CD4-positive, alpha-beta T cell (primary cell): ENCODE results near the gene ALX3. TPM values are rescaled to one million over a fixed set of nuclear protein-coding genes. Genes with fewer than 3 reads are reported as not detected.

Experiments
- ATAC-seq: fragments of 200-7000 bp; cut with Tn5 transposase; one replicate; pipeline ENCODE4 v1.10.0; 2022; ENCODE audit warnings: mild to moderate bottlenecking; ENCODE audit not compliant: poor library complexity
- CTCF ChIA-PET: fragments of 350-600 bp; sonication (Branson Sonifier 250); formaldehyde crosslinking; loops from one replicate; lab custom pipeline; 2021; ENCODE audit warnings: antibody characterized with exemption, inconsistent platforms; lab: Charles Lee
- POLR2A ChIA-PET: fragments of 350-600 bp; sonication (Branson Sonifier 250); formaldehyde crosslinking; loops from one replicate; lab custom pipeline; 2021; ENCODE audit warnings: antibody characterized with exemption, inconsistent platforms; lab: Charles Lee
- DNase-seq, 14 experiments: peaks; one replicate each; pipeline ENCODE4 v3.0.0-alpha.2; 2013 to 2020; ENCODE audit warnings: mixed read lengths in 2 of 14
- H3K27ac ChIP-seq, 2 donors: one replicate each; pipeline versions ENCODE4 v1.5.1 to v1.7.0; 2013; ENCODE audit warnings: low read length in 2 of 2, low read depth in 1 of 2, mild to moderate bottlenecking in 1 of 2
- H3K27me3 ChIP-seq, 2 experiments: 1 replicate in 1 of 2; 2 replicates in 1 of 2; pipeline versions ENCODE4 v1.6.1 to v1.7.0; 2013; ENCODE audit warnings: low read length in 2 of 2, control low read depth in 1 of 2, mild to moderate bottlenecking in 1 of 2, moderate library complexity in 1 of 2; ENCODE audit not compliant: insufficient read depth in 2 of 2, control insufficient read depth in 1 of 2
- H3K36me3 ChIP-seq: one replicate; pipeline ENCODE4 v1.6.1; 2013; ENCODE audit warnings: low read length, control low read depth; ENCODE audit not compliant: insufficient read depth
- H3K4me1 ChIP-seq: one replicate; pipeline ENCODE4 v1.6.1; 2013; ENCODE audit warnings: low read length, control low read depth; ENCODE audit not compliant: insufficient read depth
- H3K4me3 ChIP-seq: one replicate; pipeline ENCODE4 v1.5.1; 2013; ENCODE audit warnings: mild to moderate bottlenecking, low read length, moderate library complexity
- H3K9me3 ChIP-seq, 2 experiments: 1 replicate in 1 of 2; 2 replicates in 1 of 2; pipeline versions ENCODE4 v1.6.1 to v1.7.0; 2013; ENCODE audit warnings: low read length in 2 of 2, mild to moderate bottlenecking in 2 of 2, control low read depth in 1 of 2, moderate library complexity in 1 of 2; ENCODE audit not compliant: control insufficient read depth in 1 of 2, insufficient read depth in 1 of 2
- H3K27ac Mint-ChIP-seq: one replicate; pipeline ENCODE4 v1.8.0; 2020; ENCODE audit warnings: mixed read lengths
- H3K27me3 Mint-ChIP-seq: one replicate; pipeline ENCODE4 v1.8.0; 2021; ENCODE audit warnings: mixed read lengths
- H3K36me3 Mint-ChIP-seq: one replicate; pipeline ENCODE4 v1.8.0; 2021; ENCODE audit warnings: low read depth, mixed read lengths
- H3K4me1 Mint-ChIP-seq: one replicate; pipeline ENCODE4 v1.8.0; 2021; ENCODE audit warnings: low read depth, mixed read lengths
- H3K4me3 Mint-ChIP-seq: one replicate; pipeline ENCODE4 v1.8.0; 2020; ENCODE audit warnings: mild to moderate bottlenecking, mixed read lengths
- H3K9me3 Mint-ChIP-seq: one replicate; pipeline ENCODE4 v1.8.0; 2020; ENCODE audit warnings: mixed read lengths
- intact Hi-C, 2 experiments: fragments of 100-400 bp; cut with DNase I in 1 of 2; cut with micrococcal nuclease in 1 of 2; formaldehyde crosslinking; loops; one replicate each; pipeline versions ENCODE4 v1.15.1 to v1.9.0; 2023 to 2025; cut with DNase I, micrococcal nuclease
- total RNA-seq, 174 experiments: library from RNA in 2 of 174; stranded (reverse) in 2 of 174; gene quantifications; one replicate each; pipeline ENCODE4 v1.2.3 and lab custom pipeline; 2021 to 2026
- TF ChIP-seq, protein P1 (sequence below): fragments of 200-600 bp; IDR thresholded peaks from one replicate; pipeline ENCODE4 v1.8.0; 2022; ENCODE audit warnings: antibody characterized with exemption, mild to moderate bottlenecking

Gene ALX3
- total RNA-seq, 2 experiments from 2014 or later = not detected

DNA sequence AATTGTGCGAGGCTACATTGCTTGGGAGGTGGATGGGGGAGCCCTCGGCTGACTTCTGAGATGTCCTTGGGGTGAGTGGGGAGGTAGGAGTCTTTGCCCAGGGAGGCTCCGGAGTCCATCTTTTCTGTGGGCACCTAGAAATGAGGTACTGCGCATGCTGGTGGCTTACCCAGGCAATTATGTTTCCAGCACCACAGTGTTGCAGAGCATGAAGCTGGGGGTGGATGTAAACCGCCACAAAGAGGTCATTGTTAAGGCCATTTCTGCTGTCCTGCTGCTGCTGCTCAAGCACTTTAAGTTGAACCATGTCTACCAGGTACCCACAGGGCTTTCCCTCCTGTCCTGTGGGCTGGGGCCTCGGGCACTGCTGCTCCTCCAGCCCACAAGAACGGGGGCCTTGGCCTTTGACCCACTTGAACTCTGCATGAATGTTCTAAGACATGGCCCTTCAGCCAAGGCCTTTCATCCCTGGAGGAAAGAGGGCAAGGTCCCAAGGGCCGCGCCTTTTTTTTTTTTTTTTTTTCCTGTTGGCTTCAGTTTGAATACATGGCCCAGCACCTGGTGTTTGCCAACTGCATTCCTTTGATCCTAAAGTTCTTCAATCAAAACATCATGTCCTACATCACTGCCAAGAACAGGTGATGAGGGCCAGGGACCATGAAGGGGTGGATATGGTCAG, 21.4 kb downstream of the ALX3 start:
- Histone ChIP-seq H3K9me3 (no peaks in the 10 kb centered on the region), H3K27ac (no peak overlapping the region), H3K27me3 (no peaks in the 10 kb centered on the region), H3K4me1 (no peaks in the 10 kb centered on the region), H3K4me3 (no peak overlapping the region), H3K36me3 (peaks cover 97% of the 10 kb centered on the region)
- Mint-ChIP-seq H3K9me3 (no peaks in the 10 kb centered on the region), H3K4me3 (no peak overlapping the region), H3K36me3 (peaks cover 96% of the 10 kb centered on the region), H3K27ac (no peak overlapping the region), H3K4me1 (peaks cover 5% of the 10 kb centered on the region), H3K27me3 (no peaks in the 10 kb centered on the region)
- intact Hi-C loops = no loop called here
- TF ChIP-seq, protein P1, sequence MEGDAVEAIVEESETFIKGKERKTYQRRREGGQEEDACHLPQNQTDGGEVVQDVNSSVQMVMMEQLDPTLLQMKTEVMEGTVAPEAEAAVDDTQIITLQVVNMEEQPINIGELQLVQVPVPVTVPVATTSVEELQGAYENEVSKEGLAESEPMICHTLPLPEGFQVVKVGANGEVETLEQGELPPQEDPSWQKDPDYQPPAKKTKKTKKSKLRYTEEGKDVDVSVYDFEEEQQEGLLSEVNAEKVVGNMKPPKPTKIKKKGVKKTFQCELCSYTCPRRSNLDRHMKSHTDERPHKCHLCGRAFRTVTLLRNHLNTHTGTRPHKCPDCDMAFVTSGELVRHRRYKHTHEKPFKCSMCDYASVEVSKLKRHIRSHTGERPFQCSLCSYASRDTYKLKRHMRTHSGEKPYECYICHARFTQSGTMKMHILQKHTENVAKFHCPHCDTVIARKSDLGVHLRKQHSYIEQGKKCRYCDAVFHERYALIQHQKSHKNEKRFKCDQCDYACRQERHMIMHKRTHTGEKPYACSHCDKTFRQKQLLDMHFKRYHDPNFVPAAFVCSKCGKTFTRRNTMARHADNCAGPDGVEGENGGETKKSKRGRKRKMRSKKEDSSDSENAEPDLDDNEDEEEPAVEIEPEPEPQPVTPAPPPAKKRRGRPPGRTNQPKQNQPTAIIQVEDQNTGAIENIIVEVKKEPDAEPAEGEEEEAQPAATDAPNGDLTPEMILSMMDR = no peak
- ATAC-seq = no peak
- DNase-seq = no peak
- POLR2A ChIA-PET = no interaction called here
- CTCF ChIA-PET = interaction anchor here (1.7 kb wide), 1 partner anchor 19 kb away, joined by 6 read pairs; no protein-coding TSS in a partner anchor

DNA sequence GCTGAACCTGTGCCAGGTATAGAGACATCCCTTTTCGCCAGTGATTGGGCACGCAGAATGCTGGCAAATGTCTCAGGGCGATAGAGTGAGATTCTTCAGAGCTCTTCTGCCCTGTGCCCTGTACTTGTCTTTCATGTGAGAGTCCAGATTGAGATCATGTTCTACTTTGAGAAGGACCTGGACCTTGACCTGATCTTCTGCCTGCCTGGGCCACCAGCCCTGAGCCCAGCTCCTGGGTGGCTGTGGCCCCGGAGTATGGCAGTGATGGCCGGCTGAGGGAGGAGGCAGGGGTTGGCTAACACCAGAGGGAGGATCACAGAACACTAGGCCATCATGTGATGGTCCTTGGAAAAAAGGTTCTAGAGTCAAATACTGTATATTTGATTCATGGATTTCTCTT, 22.2 kb downstream of the ALX3 start:
- ATAC-seq (no peak), DNase-seq (no peak)
- no peak overlapping the region for H3K27ac ChIP-seq
- POLR2A ChIA-PET = no interaction called here
- H3K9me3 ChIP-seq = no peaks in the 10 kb centered on the region
- CTCF ChIA-PET = no interaction called here
- H3K4me1 ChIP-seq = no peaks in the 10 kb centered on the region
- H3K36me3 ChIP-seq = peaks cover 97% of the 10 kb centered on the region
- TF ChIP-seq, protein P1 = no peak
- Mint-ChIP-seq H3K36me3 (peaks cover 96% of the 10 kb centered on the region), H3K27me3 (no peaks in the 10 kb centered on the region), H3K4me3 (no peak overlapping the region), H3K4me1 (no peaks in the 10 kb centered on the region), H3K9me3 (no peaks in the 10 kb centered on the region), H3K27ac (no peak overlapping the region)
- H3K27me3 ChIP-seq = no peaks in the 10 kb centered on the region
- H3K4me3 ChIP-seq = no peak overlapping the region
- intact Hi-C loops = no loop called here

DNA sequence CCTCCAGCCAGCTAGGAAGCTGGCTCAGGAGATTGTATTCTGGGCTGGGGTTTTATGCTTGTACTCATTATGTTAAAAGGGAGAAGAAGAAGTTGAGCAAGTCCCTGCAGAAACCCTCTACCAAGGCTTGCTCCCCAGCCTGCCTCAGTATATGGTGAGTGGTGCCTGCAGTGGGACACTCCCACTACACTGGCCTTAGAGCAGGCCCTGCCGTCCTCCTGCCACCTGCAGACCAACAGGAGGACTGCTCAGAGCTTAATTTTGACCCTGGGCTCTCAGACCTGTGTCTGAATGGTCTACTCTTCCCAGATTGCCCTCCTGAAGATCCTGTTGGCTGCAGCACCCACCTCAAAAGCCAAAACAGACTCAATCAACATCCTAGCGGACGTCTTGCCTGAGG, 23.0 kb downstream of the ALX3 start:
- H3K4me1 Mint-ChIP-seq = no peaks in the 10 kb centered on the region
- POLR2A ChIA-PET = interaction anchor here (0.7 to 2.3 kb wide), 2 partner anchors 13 to 58 kb away, joined by 3 to 9 read pairs; partner anchors contain the start of gene STRIP1
- H3K9me3 Mint-ChIP-seq = no peaks in the 10 kb centered on the region
- CTCF ChIA-PET = no interaction called here
- no peaks in the 10 kb centered on the region for H3K27me3 ChIP-seq
- ATAC-seq (no peak), DNase-seq (no peak)
- H3K27ac Mint-ChIP-seq = no peak overlapping the region
- H3K4me3 Mint-ChIP-seq = no peak overlapping the region
- no peaks in the 10 kb centered on the region for H3K4me1 ChIP-seq
- no peak overlapping the region for H3K27ac ChIP-seq
- no peak overlapping the region for H3K4me3 ChIP-seq
- intact Hi-C loops = no loop called here
- H3K27me3 Mint-ChIP-seq = no peaks in the 10 kb centered on the region
- TF ChIP-seq, protein P1 = no peak
- H3K36me3 Mint-ChIP-seq = peaks cover 96% of the 10 kb centered on the region
- no peaks in the 10 kb centered on the region for H3K9me3 ChIP-seq
- H3K36me3 ChIP-seq = peaks cover 97% of the 10 kb centered on the region
